Occipital lobe (tissue), 2 donors: ENCODE data around the gene NCBP1. TPM values are rescaled to one million over a fixed set of nuclear protein-coding genes. Genes with fewer than 3 reads are reported as not detected.

Experiments used
- DNase-seq: peaks from one replicate; lab custom pipeline; 2025; lab: John Stamatoyannopoulos, UW
- total RNA-seq: library from RNA; depleted of rRNA; stranded (reverse); fragments of >200 nt; gene quantifications from one replicate; pipeline ENCODE4 v1.2.3, GENCODE V29; 2014

Gene NCBP1
- total RNA-seq, 1 donor from 2014 or later = 64.3 TPM

GRCh38 chr9:97625620-97626019, 8.0 kb upstream of the NCBP1 start:
- no peak for DNase-seq

DNA sequence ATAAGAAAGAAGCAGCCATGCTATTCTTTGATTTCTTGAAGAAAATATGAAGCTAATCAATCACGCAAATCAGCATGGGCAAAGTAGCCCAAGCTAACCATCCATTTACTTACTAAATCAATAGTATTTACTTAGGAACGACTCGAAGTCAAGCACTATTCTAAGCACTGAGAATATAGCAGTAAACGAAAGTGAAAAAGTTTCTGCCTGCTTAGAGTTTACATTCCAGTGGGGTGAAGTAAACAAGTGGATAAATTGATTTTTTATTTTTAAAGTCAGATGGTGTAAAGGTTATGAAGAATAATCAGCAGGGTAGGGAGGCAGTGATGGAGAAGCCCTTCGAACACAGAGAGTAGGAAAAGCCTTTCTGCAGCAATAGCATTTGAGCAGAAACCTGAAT, 6.0 kb upstream of the NCBP1 start:
- DNase-seq = no peak

DNA sequence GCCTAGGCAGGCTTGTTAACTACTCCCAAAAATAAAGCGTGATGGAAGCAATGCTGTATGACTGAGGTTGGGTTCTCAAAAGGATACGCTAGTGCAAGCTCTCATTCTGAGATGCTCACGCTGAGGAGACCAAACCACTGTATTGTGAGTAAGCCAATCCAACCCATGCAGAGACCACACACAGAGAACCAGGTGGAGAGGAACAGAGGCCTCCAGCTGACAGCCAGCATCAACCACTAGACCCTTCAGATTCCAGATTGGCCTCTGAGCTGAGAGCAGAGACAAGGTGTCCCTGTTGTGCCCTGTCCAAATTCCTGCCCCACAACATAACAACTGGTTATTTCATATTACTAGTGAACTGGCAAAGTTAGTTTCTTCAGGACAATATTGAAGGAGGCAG, 5.0 kb upstream of the NCBP1 start:
- DNase-seq = no peak

GRCh38 chr9:97629156-97629555, 4.5 kb upstream of the NCBP1 start:
- no peak for DNase-seq

- DNase-seq = no peak
Observed at GRCh38 chr9:97630591-97630990, 3.0 kb upstream of the NCBP1 start.

- DNase-seq = peak; percentile 47
Observed at GRCh38 chr9:97632248-97632984, 1.2 kb upstream of the NCBP1 start.

DNA sequence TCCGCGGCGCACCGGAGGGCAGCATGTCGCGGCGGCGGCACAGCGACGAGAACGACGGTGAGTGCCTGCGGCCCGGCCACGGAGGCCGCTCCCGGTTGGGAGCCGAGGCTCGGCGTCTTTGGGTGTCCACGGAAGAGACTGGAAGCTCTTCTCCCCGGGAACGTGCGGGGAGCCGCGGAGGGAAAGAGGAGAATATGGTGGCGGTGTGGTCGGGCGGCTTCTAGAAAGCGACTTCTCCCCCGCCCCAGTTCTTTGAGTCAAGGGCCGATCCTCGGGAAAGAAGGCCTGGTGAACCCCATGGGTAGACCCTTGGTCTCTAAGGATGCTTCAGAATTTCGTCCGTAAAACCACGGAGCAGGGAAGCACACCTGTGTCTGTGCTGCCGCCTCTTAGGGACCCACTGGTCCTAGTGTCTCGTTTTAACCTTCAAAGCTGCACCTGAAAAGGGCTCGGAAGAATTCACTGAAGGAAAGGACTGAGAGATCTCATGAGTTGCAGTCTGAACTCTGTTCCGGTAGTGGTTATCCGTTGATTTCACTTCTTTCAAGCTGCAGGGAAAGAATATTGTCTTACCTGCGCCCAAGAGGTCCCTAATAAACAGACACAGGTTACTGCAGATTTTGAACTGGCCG, 354 bp downstream of the NCBP1 start:
- no peak for DNase-seq

GRCh38 chr9:97635026-97635425, 1.4 kb downstream of the NCBP1 start:
- DNase-seq = no peak

- no peak for DNase-seq
Observed at GRCh38 chr9:97636903-97637302, 3.3 kb downstream of the NCBP1 start.

DNA sequence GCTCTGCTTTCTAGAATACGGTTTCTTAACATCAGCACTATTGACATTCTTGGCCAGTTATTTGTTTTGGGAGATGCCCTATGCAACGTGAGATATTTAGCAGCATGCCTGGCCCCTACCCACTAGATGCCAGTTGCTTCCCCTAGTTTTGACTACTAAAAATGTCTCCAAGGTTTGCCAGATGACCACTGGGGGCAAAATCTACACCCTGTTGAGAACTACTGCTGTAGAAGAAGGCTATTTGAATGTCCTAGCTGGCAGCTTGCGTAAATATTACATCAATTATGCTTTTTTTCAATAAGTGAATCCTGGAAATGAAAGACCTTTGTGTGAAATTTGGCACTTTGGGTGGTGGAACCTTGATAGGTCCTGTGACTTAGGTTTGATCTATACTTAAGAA, 5.0 kb downstream of the NCBP1 start:
- DNase-seq = no peak

GRCh38 chr9:97640325-97640724, 6.7 kb downstream of the NCBP1 start:
- no peak for DNase-seq

DNA sequence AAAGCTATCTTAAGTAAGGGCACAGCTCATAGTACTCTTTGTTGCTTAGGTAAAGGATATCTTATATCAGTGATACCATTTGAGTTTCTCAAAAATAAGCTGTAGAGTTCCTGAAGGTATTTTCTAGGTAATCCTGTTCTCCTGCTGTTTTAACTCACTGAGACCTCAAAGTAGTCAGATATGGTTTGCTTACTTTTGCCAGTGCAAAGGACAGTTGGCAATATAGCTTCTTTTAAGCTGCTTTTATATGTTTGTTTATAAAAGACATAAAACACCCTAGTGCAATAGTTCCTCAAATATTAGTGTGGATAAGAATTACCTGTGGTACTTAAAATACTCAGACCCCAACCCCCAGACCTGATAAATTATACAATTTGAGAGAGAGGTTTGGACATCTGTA, 12.1 kb downstream of the NCBP1 start:
- no peak for DNase-seq

- DNase-seq = no peak
Observed at GRCh38 chr9:97647996-97648395, 14.4 kb downstream of the NCBP1 start.

DNA sequence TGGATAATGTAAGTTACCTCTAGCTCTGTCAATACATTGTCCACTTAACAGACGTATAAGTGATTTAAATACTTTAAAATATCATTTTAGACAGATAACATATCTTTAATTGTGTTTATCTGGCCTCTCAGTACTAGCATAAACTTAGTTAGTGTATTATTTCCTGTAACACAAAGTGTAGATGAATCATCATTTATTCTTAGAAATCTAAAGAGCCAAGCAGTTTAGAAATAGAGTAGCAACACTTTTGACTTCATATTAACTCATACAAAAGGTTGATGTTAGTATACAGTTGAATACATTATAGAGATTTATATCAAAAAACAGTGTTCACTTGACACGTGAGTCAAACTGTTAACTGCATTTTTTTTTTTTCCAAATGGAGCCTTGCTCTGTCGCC, 18.0 kb downstream of the NCBP1 start:
- no peak for DNase-seq

DNA sequence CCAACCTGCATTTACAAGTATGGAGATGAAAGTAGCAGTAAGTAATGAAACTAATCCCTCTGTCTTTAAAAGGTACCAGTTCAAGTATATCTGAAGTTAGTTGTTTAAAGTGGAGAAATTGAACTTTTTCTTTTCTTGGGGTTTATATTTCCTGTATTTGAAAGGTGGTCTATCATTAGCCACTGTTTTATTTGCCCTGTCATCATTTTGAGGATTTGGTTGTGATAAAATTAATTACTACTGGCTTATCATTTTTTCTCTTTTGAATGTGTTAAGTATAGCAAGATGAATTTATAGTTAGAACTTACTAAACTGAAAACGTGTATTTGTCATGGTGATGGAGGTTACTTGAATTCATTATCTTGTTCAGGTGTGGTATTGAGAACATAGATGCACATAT, 25.1 kb downstream of the NCBP1 start:
- DNase-seq = no peak

DNA sequence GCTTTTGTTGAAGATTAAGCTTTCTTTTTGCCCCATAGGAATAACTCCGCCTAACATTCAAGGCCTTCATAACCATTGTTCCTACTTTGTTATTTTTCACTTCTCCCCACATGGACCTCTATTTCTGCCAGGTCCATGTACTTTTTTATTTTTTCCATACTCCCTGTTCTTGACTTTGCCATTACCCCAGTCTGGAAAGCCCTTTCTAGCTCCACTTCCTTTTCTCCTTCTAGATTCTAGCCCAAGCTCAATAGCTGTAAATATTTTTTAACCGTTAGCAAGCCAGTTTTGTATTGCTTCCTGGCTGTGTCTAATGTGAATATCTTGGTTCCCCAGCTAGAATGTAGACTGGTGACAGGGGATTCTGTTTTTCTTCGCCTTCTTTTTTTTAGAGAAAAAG, 26.1 kb downstream of the NCBP1 start:
- no peak for DNase-seq

DNA sequence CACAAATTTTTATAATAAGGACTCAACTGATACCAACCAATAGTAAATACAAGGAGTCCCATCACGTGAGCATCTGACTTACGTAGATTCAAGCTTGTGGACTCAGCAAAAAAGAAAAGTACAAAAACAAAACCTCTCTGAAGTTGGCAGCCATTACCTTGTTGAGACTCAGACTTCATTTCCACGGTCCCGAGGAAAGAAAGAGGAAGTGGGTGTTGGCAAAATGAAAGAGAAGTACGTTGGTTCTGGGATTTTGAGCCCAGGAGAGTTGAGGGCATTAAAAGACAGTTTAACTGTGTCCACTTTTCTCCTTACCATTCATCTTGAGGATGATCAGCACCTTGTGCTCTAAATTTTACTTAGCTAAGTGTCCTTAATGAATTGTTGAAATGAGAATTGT, 26.7 kb downstream of the NCBP1 start:
- DNase-seq = no peak

- DNase-seq = no peak
Observed at GRCh38 chr9:97660847-97661246, 27.2 kb downstream of the NCBP1 start.

DNA sequence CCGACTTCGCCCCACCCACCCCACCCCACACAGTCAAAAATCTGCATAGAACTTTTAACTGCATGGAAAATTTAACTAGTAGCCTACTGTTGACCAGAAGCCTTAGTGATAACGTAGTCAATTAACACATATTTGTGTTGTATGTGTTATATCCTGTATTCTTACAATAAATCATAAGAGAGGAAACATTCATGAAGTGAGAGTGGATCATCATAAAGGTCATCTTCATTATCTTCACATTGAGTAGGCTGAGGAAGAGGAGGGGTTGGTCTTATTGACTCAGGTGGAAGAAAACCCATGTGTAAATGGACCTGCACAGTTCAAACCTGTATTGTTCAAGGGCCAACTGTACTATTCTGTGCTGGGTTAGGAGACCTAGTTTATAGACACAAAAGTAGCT, 32.1 kb downstream of the NCBP1 start:
- DNase-seq = no peak

GRCh38 chr9:97666907-97667686, 33.5 kb downstream of the NCBP1 start:
- DNase-seq = no peak

GRCh38 chr9:97668485-97668884, 34.9 kb downstream of the NCBP1 start:
- no peak for DNase-seq

DNA sequence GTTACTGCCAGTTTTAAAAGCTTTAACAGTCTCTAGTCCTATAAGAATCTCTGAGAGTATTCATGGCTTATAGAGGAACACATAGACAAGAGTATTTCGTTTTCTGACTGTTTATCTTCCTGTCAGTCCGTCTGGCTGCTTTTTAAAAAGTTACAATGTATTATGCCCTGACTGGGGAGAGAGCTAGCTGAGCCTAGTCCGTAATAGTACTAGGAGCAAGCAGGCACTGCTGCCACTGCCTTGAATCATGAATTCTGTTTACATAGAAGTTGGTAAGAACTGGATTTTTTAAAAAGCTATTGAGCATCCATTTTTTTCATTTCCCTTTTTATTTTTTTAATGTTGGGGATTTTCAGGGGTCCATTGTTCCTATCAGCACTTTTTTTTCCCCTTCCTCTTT, 37.0 kb downstream of the NCBP1 start:
- DNase-seq = no peak

GRCh38 chr9:97672403-97672802, 38.8 kb downstream of the NCBP1 start:
- no peak for DNase-seq
